ENCODE data around the gene KRTAP10-8. TPM values are rescaled to one million over a fixed set of nuclear protein-coding genes. Genes with fewer than 3 reads are reported as not detected.
"Not testable (repeated sequence)": the region's sequence is repeated elsewhere in the genome, so short reads cannot be mapped to it uniquely, and the experiment has no call there.

KRTAP10-8 gene
- total RNA-seq, 1 experiment from 2014 or later = not detected

DNA sequence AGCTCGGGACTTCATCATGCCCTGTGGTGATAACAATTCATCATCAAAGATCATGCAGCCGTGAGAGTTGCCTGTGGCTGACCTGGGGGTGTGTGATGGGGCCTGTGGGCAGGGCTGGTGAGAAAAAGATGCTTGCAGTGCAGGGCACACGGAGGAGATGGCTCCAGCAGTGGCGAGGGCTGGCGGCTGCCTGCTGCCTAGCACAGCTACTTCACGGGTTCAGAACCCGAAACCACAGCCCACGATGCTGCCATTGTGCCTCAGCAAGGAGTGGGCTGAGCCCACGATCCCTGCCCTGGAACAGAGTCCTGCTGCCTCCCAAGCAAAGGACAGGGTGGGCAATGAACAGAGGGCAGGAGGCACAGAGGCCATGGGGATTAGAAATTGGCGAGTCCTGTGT is 14.4 kb downstream of the KRTAP10-8 start:
- Mint-ChIP-seq H3K27ac (ENCODE audit: unreplicated experiment) (no peak overlapping the region), H3K9me3 (ENCODE audit: low read depth, unreplicated experiment) (peaks cover 23% of the 10 kb centered on the region), H3K4me3 (ENCODE audit: low read depth, unreplicated experiment) (no peak overlapping the region), H3K27me3 (ENCODE audit: unreplicated experiment) (peaks cover 58% of the 10 kb centered on the region), H3K36me3 (ENCODE audit: insufficient read depth, unreplicated experiment) (no peaks in the 10 kb centered on the region), H3K4me1 (ENCODE audit: low read depth, unreplicated experiment) (no peaks in the 10 kb centered on the region)
- no peak for DNase-seq
- CTCF ChIA-PET = no interaction called here
- TF ChIP-seq, protein P1, sequence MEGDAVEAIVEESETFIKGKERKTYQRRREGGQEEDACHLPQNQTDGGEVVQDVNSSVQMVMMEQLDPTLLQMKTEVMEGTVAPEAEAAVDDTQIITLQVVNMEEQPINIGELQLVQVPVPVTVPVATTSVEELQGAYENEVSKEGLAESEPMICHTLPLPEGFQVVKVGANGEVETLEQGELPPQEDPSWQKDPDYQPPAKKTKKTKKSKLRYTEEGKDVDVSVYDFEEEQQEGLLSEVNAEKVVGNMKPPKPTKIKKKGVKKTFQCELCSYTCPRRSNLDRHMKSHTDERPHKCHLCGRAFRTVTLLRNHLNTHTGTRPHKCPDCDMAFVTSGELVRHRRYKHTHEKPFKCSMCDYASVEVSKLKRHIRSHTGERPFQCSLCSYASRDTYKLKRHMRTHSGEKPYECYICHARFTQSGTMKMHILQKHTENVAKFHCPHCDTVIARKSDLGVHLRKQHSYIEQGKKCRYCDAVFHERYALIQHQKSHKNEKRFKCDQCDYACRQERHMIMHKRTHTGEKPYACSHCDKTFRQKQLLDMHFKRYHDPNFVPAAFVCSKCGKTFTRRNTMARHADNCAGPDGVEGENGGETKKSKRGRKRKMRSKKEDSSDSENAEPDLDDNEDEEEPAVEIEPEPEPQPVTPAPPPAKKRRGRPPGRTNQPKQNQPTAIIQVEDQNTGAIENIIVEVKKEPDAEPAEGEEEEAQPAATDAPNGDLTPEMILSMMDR (IDR thresholded peaks at IDR 0.05; ENCODE audit: unreplicated experiment) = no peak
- BruUV-seq (replicated peaks) = no TSS peak
- intact Hi-C loops (cut with micrococcal nuclease; ENCODE audit: unreplicated experiment) = no loop called here

- no peak within 1 kb of the TSS for H3K27ac Mint-ChIP-seq (ENCODE audit: unreplicated experiment)
- DNase-seq = no peak
- H3K9me3 Mint-ChIP-seq (ENCODE audit: low read depth, unreplicated experiment) = peaks cover 26% of the 10 kb centered on the region
- peaks cover 62% of the 10 kb centered on the region for H3K27me3 Mint-ChIP-seq (ENCODE audit: unreplicated experiment)
- BruUV-seq (replicated peaks) = no TSS peak
- intact Hi-C loops (cut with micrococcal nuclease; ENCODE audit: unreplicated experiment) = no loop called here
- TF ChIP-seq, protein P1 (IDR thresholded peaks at IDR 0.05; ENCODE audit: unreplicated experiment) = no peak
- no peaks in the 10 kb centered on the region for H3K4me1 Mint-ChIP-seq (ENCODE audit: low read depth, unreplicated experiment)
- CTCF ChIA-PET = interaction anchor here (0.7 kb wide), 1 partner anchor 317 kb away, joined by 3 read pairs; no protein-coding TSS in a partner anchor
- H3K36me3 Mint-ChIP-seq (ENCODE audit: insufficient read depth, unreplicated experiment) = no peaks in the 10 kb centered on the region
- no peak within 1 kb of the TSS for H3K4me3 Mint-ChIP-seq (ENCODE audit: low read depth, unreplicated experiment)
Measured at GRCh38 chr21:44626673-44627143, 14.8 kb downstream of the KRTAP10-8 start, which contains the start of gene KRTAP10-9. TSS of gene KRTAP10-9 (plus strand) at chr21:44627093. CDS start at chr21:44627172, 79 bp downstream.

DNA sequence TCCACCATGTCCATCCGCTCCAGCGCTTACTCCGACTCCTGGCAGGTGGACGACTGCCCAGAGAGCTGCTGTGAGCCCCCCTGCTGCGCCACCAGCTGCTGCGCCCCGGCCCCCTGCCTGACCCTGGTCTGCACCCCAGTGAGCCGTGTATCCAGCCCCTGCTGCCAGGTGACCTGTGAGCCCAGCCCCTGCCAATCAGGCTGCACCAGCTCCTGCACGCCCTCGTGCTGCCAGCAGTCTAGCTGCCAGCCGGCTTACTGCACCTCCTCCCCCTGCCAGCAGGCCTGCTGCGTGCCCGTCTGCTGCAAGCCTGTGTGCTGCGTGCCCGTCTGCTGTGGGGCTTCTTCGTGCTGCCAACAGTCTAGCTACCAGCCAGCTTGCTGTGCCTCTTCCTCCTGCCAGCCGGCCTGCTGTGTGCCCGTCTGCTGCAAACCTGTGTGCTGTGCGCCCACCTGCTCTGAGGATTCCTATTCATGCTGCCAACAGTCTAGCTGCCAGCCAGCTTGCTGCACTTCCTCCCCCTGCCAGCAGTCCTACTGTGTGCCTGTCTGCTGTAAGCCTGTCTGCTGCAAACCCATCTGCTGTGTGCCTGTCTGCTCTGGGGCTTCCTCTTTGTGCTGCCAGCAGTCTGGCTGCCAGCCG is 15.4 kb downstream of the KRTAP10-8 start:
- CTCF ChIA-PET = interaction anchor here (0.7 kb wide), 1 partner anchor 317 kb away, joined by 3 read pairs; no protein-coding TSS in a partner anchor
- DNase-seq; H3K27ac Mint-ChIP-seq (ENCODE audit: unreplicated experiment); H3K4me3 Mint-ChIP-seq (ENCODE audit: low read depth, unreplicated experiment); H3K36me3 Mint-ChIP-seq (ENCODE audit: insufficient read depth, unreplicated experiment); BruUV-seq (replicated peaks); intact Hi-C loops (cut with micrococcal nuclease; ENCODE audit: unreplicated experiment); H3K4me1 Mint-ChIP-seq (ENCODE audit: low read depth, unreplicated experiment): not testable (repeated sequence)
- H3K9me3 Mint-ChIP-seq (ENCODE audit: low read depth, unreplicated experiment) = peaks cover 28% of the 10 kb centered on the region
- peaks cover 68% of the 10 kb centered on the region for H3K27me3 Mint-ChIP-seq (ENCODE audit: unreplicated experiment)

DNA sequence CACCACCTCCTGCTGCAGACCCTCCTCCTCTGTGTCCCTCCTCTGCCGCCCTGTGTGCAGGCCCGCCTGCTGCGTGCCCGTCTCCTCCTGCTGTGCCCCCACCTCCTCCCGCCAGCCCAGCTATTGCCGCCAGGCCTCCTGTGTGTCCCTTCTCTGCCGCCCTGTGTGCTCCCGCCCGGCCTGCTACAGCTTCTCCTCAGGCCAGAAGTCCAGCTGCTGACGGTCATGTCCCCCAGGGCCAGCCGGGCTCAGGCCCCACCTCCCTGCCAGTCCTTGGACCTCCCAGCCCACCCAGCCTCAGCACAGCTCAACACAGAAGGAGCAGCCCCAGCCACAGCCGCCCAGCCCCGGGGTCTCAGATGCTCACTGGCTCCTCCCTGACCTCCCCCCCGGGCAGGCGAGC is 16.0 kb downstream of the KRTAP10-8 start:
- DNase-seq; BruUV-seq (replicated peaks); H3K4me3 Mint-ChIP-seq (ENCODE audit: low read depth, unreplicated experiment); H3K36me3 Mint-ChIP-seq (ENCODE audit: insufficient read depth, unreplicated experiment); CTCF ChIA-PET; H3K4me1 Mint-ChIP-seq (ENCODE audit: low read depth, unreplicated experiment); intact Hi-C loops (cut with micrococcal nuclease; ENCODE audit: unreplicated experiment); H3K27ac Mint-ChIP-seq (ENCODE audit: unreplicated experiment): not testable (repeated sequence)
- Mint-ChIP-seq H3K9me3 (ENCODE audit: low read depth, unreplicated experiment) (peaks cover 25% of the 10 kb centered on the region), H3K27me3 (ENCODE audit: unreplicated experiment) (peaks cover 71% of the 10 kb centered on the region)

- no peak overlapping the region for H3K27ac Mint-ChIP-seq (ENCODE audit: unreplicated experiment)
- CTCF ChIA-PET = interaction anchor here (1.1 kb wide), 1 partner anchor 16 kb away, joined by 3 read pairs; no protein-coding TSS in a partner anchor
- intact Hi-C loops (cut with micrococcal nuclease; ENCODE audit: unreplicated experiment) = no loop called here
Measured at GRCh38 chr21:44628707-44629391, 17.0 kb downstream of the KRTAP10-8 start.

More at GRCh38 chr21:44628707-44629391, 17.0 kb downstream of the KRTAP10-8 start:
- Mint-ChIP-seq H3K4me1 (ENCODE audit: low read depth, unreplicated experiment) (no peaks in the 10 kb centered on the region), H3K27me3 (ENCODE audit: unreplicated experiment) (peaks cover 72% of the 10 kb centered on the region), H3K36me3 (ENCODE audit: insufficient read depth, unreplicated experiment) (no peaks in the 10 kb centered on the region), H3K4me3 (ENCODE audit: low read depth, unreplicated experiment) (no peak overlapping the region), H3K9me3 (ENCODE audit: low read depth, unreplicated experiment) (peaks cover 21% of the 10 kb centered on the region)
- BruUV-seq (replicated peaks) = no TSS peak
- no peak for DNase-seq
- TF ChIP-seq, protein P1 (IDR thresholded peaks at IDR 0.05; ENCODE audit: unreplicated experiment) = no peak

Measured in Calu3 (cell line).